DMS153 treated with DMSO at 0.1 percent for 48 hours (cell line): ENCODE results near the gene CHRD.

Experiments used
- DNase-seq: peaks from one replicate; lab custom pipeline; 2025; ENCODE audit not compliant: unreplicated experiment; lab: John Stamatoyannopoulos, UW

CHRD gene

DNA sequence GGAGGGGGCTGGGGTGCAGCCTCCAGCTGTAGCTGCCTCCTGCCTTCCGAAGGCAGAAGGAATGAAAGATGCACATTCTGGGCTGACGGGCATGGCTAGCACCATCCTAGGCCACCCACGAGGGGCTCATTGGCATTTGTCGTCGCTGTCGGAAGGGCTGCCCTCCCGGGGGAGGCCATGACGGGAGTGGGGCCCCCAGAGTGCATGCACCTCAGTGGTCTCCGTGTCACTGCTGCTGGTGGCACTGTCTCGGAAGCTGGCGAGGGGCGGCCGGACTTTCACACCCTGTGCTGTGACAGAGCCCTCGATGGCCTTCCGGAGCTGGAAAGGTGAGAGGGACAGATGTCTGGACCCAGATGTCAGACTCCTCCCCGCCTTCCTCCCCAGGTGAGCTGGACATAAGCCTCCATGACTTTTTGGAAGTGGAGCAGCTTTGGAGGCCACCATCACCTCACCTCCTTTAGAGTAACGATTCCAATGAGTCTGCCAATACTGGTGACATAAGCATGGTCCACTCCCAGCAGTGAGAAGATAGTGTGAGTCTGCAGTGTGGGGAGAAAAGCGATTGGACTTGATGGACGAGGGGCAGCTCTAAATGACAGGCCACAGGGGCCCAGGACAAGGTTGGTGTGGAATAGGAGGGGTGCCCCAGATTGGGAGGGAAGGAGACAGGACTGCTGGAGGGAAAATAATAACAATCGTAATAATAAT lies 33.2 kb upstream of the CHRD start:
- no peak for DNase-seq

DNA sequence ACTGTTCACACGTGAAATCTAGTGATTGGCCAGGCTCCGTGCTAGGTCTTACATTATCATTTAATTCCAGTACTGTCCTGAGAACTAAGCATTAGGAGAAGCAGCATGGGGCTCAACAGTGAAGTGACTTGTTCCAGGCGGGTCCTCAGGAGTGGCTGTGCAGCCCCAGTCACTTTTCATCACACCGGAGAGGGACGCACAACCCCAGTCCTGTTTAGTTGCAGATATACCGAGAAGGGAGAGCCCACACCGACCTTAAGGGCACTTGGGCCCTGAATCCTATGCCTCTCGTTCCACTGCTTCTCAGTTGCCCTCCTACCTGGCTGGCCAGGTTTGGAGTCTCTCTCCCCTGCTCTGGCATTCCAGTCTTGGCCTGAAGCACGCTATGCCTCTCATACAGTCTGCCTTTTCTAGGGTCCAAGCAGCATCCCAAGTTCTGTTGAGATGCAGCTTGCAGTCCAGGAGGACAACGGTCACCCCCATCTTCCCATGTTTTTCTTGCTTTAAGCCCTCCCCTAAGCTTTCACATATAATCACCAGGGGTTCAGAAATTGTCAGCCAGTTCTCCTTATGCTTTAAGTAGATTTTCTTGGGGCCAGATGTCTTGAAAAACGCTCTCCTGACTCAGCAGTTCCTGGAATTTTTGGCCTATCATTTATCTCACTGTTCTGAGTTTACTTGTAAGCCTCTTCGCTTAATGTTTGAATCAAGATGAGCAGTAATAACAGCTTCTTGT lies 32.4 kb upstream of the CHRD start:
- no peak for DNase-seq

DNA sequence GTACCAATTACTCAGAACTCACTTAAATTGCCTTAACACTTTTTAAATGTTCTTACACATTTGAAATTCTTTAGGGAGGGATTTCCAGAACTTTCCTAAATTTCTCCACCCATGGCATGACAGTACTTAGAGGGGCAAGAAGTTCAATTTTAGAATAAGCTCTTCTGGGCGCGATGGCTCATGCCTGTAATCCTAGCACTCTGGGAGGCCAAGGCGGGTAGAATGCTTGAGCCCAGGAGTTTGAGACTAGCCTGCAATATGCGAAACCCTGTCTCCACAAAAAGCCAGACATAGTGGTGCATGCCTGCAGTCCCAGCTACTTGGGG lies 31.8 kb upstream of the CHRD start:
- DNase-seq, result no peak

DNA sequence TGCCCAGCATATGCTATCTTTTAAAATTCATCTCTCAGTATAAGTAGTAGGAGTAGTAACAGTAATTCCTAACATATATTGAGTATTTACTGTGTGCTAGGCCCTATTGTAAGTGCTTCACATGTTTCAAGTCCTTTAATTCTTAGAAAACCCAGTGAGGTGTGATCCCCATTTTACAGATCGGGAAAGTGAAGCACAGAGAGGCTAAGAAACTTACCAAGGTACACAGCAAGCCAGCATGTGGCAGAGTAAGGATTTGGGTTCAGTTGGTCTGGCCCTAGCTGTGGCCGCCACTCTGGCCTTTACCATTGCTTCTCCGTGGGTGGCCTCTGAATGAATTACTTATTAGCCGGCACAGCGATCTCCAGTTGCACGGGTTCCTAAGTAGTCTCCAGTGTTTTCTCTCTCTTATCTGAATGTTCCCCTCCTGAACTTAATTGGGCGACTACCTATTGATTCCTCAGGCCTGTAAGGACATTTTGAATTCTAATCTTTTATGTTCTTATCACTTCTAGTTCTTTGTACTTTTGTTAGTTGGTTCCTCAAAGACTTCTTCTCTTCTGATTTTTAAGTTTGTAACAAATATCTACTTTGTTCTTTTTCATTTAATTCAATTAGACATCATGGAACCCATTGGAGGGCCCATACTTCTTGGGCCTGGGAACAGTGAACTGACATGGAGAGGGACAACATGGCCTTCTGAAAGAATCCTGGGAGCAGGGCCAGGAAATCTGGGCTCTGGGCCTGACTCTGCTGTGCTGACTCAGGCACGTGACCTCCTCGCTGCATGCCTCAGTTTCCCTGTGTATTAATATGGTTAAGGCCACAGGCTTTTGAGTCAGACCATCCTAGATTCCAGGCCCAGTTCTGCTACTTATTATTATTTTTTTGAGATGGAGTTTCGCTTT lies 30.0 kb upstream of the CHRD start:
- DNase-seq, result no peak

DNA sequence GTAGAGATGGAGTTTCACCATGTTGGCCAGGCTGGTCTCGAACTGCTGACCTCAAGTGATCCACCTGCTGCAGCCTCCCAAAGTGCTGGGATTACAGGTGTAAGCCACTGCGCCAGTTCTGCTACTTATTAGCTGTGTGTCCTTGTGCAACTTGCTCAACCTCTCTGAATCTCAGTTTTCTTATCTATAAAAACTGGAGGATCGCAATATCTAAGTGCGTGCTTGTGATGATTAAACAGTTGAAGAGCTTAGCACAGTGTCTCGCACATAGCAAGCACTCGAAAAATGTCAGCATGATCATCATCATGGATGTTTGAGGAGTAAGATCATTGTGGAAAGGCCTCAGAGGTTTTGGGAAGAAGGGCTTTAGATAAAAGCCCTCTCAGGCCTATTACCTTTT lies 29.2 kb upstream of the CHRD start:
- DNase-seq, result no peak

DNA sequence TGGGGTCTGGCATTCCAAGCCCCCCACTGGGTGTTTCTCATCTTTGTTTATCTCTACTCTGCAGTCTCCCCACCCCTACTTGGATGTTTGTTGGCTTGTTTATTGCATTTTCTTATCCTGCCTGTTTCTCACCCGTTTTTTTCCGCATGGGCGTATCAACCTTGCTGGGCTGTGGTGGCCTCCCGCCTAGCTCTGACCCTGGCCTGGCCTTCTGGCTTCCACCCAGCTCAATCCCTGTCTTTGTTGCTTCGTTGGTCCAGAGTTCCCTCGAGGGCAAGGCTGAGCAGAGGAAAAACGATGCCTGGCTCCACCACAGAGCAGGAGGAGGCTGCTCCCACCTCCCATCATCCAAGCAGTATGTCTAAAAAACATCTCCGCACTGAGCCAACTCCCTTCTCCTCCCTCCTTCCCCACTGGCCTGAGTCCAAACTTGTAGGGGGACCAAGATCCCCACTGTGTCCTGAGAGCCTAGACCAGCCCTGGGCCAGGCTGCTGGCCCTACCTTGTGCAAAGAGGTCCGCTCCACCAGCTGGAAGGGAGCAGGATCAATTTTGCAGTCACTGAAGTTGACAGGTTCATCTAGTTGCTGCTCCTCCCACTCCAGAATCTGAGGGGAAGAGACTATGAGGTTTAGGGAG lies 28.2 kb upstream of the CHRD start:
- no peak for DNase-seq

GRCh38 chr3:184352149-184352785 lies 27.6 kb upstream of the CHRD start:
- no peak for DNase-seq

- no peak for DNase-seq
Observed at GRCh38 chr3:184352897-184353545, 26.8 kb upstream of the CHRD start.

DNA sequence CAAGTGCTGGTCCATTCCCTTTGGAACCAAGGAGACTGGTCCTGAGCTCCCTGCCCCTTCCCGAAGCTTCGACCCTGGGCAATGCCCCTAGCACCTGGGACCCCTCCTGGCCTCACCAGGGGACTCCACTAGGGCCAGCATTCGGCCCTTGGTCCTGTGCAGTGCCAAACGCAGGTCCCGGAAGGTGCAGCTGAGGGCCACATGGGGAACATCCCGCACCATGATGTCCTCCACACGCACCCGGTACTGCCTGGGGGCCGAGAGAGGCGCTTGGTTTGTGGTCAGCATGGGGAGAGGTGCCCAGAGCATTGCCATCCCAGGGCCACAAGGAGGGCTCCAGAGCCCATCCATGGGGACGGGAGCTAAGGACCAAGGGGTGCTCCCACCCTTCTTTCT lies 26.3 kb upstream of the CHRD start:
- DNase-seq, result no peak

GRCh38 chr3:184354121-184354728 lies 25.6 kb upstream of the CHRD start:
- no peak for DNase-seq

- DNase-seq, result no peak
Observed at GRCh38 chr3:184354754-184355153, 25.1 kb upstream of the CHRD start.

DNA sequence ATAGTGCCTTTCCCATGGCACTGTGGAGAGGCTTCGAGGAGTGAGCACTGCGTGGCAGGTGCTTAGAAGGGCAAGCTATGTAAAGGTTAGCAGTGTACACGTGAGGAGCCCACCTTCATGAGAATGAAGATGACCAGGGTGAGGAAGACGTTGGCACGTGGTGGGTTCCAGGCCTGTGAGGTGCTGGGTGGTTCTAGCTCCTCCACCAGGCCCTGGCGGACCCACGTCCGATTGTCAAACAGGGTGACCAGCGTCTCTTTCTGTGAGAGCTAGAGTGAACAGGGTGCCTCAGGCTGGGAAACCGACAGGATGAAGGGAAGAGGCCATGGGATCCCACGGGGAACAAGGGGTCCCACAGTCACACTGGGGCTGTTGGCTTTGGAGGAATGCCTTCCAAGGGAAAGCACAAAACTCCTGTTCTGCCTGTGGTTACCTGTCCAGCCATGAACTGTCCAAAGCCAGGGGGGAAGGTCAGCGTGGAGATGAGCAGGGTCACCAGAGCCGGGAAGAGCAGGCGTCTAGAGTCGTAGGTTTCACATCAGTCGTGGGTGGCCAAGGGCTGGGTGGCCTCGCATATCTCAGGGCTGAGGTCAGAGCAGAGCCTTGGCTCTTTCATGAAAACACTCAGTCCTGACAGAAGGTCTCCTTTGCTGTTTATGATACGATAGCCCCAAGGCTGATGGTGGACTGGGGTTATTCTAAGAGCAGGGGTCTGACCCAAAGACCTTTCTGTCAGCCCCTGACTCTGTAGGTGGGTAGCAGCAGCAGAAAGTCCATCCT lies 24.4 kb upstream of the CHRD start:
- DNase-seq, result no peak

GRCh38 chr3:184357248-184358123 lies 22.4 kb upstream of the CHRD start:
- no peak for DNase-seq

DNA sequence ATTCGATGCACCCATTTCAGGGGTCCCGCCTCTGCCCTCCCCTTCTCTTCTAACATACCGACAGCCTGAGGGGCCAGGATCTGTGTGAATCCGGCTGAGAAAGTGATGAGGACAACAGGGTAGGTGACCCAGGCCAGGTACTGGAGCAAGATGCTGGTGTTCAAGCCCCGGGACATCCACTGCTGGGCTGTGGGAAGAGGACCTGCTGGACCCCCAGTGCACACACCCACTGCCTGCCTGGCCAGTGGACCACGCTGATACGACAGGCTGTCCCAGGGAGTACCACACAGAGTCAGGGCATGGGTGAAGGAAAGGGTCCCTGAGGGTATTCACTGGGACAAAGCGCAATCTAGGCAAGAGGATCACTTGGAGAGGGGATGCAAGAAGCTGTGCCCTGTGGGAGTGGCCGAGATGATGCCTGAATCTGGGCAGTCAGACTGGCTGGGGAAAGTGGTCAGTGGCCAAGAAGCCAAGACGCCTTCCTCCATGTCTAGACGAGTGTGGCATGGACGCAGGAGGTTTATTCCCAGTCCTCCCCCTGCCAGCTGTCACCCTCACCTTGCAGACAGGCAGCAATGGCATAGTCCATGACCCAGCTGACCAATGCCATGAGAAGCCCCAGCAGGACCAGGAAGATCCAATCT lies 21.6 kb upstream of the CHRD start:
- no peak for DNase-seq

- DNase-seq, result no peak
Observed at GRCh38 chr3:184358921-184359350, 20.9 kb upstream of the CHRD start.

- no peak for DNase-seq
Observed at GRCh38 chr3:184359610-184360009, 20.2 kb upstream of the CHRD start.

DNA sequence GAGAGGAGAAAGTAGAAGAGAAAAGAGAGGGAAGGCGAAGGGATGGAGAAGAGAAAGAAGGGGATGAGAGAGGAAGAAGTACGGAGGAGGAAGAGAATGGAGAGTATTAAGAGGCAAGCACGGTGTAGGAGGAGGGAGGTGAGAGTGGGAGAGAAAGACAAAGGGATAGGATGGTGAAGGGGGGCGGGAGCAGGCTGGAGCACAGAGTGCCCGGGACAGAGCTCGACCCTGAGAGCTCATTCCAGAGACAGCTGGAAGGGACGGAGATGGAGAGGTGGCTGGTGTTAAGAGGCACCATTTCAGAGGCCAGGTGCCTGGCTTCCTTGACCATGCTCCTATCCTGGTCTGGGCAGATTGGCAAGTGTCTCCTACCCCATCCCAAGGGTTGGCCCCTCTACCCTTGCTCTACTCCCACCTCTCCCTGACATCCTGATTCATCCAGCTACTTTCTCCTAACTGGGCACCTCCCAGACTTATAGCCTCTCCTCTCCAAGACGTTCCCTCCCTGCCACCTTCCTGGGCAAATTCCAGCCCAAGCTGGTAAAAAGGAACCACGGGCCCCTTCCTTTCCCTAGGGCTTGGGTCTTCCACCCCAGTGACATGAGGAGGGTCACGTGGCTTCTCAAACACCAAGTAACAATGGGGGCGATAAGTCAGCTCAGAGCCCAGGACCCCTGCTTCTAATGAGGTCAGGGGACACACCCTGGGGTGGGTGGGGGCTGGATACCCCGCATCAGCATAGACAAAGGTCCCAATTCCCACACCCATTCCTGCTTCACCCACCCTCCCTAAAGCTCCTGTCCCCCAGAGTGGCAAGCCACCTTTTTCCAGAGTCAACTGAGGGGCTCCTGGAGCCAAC lies 19.6 kb upstream of the CHRD start:
- DNase-seq, result no peak
